Activated CD4-positive, alpha-beta memory T cell treated with anti-CD3 and anti-CD28 coated beads, Interleukin-2, amount 10 ng/mL, durations not matched to agents 7 days and 5 days (primary cell): Measurements from ENCODE around the gene ITM2B. TPM values are rescaled to one million over a fixed set of nuclear protein-coding genes. Genes with fewer than 3 reads are reported as not detected.

Experiments used
- total RNA-seq, 2 experiments: library from RNA; stranded (reverse); gene quantifications; one replicate each; pipeline ENCODE4 v1.2.3, GENCODE V29; 2021

The ITM2B gene
- total RNA-seq, 2 experiments from 2014 or later, result 226 to 227 TPM

Other genes with a start within 250 kb of the ITM2B start
- 10 to 100 TPM; 26.7 to 29.1 TPM for gene SUCLA2, start 231.9 kb upstream of the ITM2B start, total RNA-seq
- 10 to 100 TPM; 10.9 to 11.0 TPM for gene NUDT15, start 195.5 kb upstream of the ITM2B start, total RNA-seq
- 10 to 100 TPM; 55.2 to 61.1 TPM for gene MED4, start 138.1 kb upstream of the ITM2B start, total RNA-seq
- gene RB1, start 70.5 kb downstream of the ITM2B start, total RNA-seq, result 10 to 100 TPM; 40.2 to 41.3 TPM
- gene LPAR6, start 179.9 kb downstream of the ITM2B start, total RNA-seq, result 100 to 1,000 TPM in 1 of 2 experiments, 10 to 100 TPM in 1; 96.8 to 100 TPM